CD4-positive, alpha-beta T cell (primary cell): Measurements from ENCODE around the gene BANP. TPM values are rescaled to one million over a fixed set of nuclear protein-coding genes. Genes with fewer than 3 reads are reported as not detected.
"Not testable (repeated sequence)": the region's sequence is repeated elsewhere in the genome, so short reads cannot be mapped to it uniquely, and the experiment has no call there.

Experiments
- ATAC-seq: fragments of 200-7000 bp; cut with Tn5 transposase; one replicate; pipeline ENCODE4 v1.10.0; 2022; ENCODE audit warnings: mild to moderate bottlenecking; ENCODE audit not compliant: poor library complexity
- CTCF ChIA-PET: fragments of 350-600 bp; sonication (Branson Sonifier 250); formaldehyde crosslinking; loops from one replicate; lab custom pipeline; 2021; ENCODE audit warnings: antibody characterized with exemption, inconsistent platforms; lab: Charles Lee
- POLR2A ChIA-PET: fragments of 350-600 bp; sonication (Branson Sonifier 250); formaldehyde crosslinking; loops from one replicate; lab custom pipeline; 2021; ENCODE audit warnings: antibody characterized with exemption, inconsistent platforms; lab: Charles Lee
- DNase-seq, 14 experiments: peaks; one replicate each; pipeline ENCODE4 v3.0.0-alpha.2; 2013 to 2020; ENCODE audit warnings: mixed read lengths in 2 of 14
- H3K27ac ChIP-seq, 2 donors: one replicate each; pipeline versions ENCODE4 v1.5.1 to v1.7.0; 2013; ENCODE audit warnings: low read length in 2 of 2, low read depth in 1 of 2, mild to moderate bottlenecking in 1 of 2
- H3K27me3 ChIP-seq, 2 experiments: 1 replicate in 1 of 2; 2 replicates in 1 of 2; pipeline versions ENCODE4 v1.6.1 to v1.7.0; 2013; ENCODE audit warnings: low read length in 2 of 2, control low read depth in 1 of 2, mild to moderate bottlenecking in 1 of 2, moderate library complexity in 1 of 2; ENCODE audit not compliant: insufficient read depth in 2 of 2, control insufficient read depth in 1 of 2
- H3K36me3 ChIP-seq: one replicate; pipeline ENCODE4 v1.6.1; 2013; ENCODE audit warnings: low read length, control low read depth; ENCODE audit not compliant: insufficient read depth
- H3K4me1 ChIP-seq: one replicate; pipeline ENCODE4 v1.6.1; 2013; ENCODE audit warnings: low read length, control low read depth; ENCODE audit not compliant: insufficient read depth
- H3K4me3 ChIP-seq: one replicate; pipeline ENCODE4 v1.5.1; 2013; ENCODE audit warnings: mild to moderate bottlenecking, low read length, moderate library complexity
- H3K9me3 ChIP-seq, 2 experiments: 1 replicate in 1 of 2; 2 replicates in 1 of 2; pipeline versions ENCODE4 v1.6.1 to v1.7.0; 2013; ENCODE audit warnings: low read length in 2 of 2, mild to moderate bottlenecking in 2 of 2, control low read depth in 1 of 2, moderate library complexity in 1 of 2; ENCODE audit not compliant: control insufficient read depth in 1 of 2, insufficient read depth in 1 of 2
- H3K27ac Mint-ChIP-seq: one replicate; pipeline ENCODE4 v1.8.0; 2020; ENCODE audit warnings: mixed read lengths
- H3K27me3 Mint-ChIP-seq: one replicate; pipeline ENCODE4 v1.8.0; 2021; ENCODE audit warnings: mixed read lengths
- H3K36me3 Mint-ChIP-seq: one replicate; pipeline ENCODE4 v1.8.0; 2021; ENCODE audit warnings: low read depth, mixed read lengths
- H3K4me1 Mint-ChIP-seq: one replicate; pipeline ENCODE4 v1.8.0; 2021; ENCODE audit warnings: low read depth, mixed read lengths
- H3K4me3 Mint-ChIP-seq: one replicate; pipeline ENCODE4 v1.8.0; 2020; ENCODE audit warnings: mild to moderate bottlenecking, mixed read lengths
- H3K9me3 Mint-ChIP-seq: one replicate; pipeline ENCODE4 v1.8.0; 2020; ENCODE audit warnings: mixed read lengths
- intact Hi-C, 2 experiments: fragments of 100-400 bp; cut with DNase I in 1 of 2; cut with micrococcal nuclease in 1 of 2; formaldehyde crosslinking; loops; one replicate each; pipeline versions ENCODE4 v1.15.1 to v1.9.0; 2023 to 2025; cut with DNase I, micrococcal nuclease
- total RNA-seq, 174 experiments: library from RNA in 2 of 174; stranded (reverse) in 2 of 174; gene quantifications; one replicate each; pipeline ENCODE4 v1.2.3 and lab custom pipeline; 2021 to 2026
- TF ChIP-seq, protein P1 (sequence below): fragments of 200-600 bp; IDR thresholded peaks from one replicate; pipeline ENCODE4 v1.8.0; 2022; ENCODE audit warnings: antibody characterized with exemption, mild to moderate bottlenecking

The BANP gene
- total RNA-seq, 2 experiments from 2014 or later: 57.5 to 58.6 TPM

DNA sequence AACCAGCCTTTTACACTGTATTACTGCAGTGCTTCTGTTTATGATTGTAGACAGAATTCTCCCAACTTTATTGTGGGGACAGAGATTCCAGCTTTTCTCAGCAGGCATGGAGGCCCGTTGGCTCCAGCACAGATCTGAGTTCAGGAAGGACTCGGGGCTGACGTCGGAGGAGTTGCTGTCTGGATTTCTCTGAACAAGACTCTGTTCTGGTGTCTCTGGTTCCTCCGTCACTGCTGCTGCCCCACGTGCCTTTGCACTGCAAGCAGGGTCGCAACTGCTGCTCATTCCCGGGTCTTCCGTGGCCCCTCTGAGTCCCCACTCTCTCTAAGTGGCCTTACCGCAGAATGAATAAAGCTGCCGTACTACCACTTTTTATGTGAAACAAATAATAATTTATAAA is 88.4 kb downstream of the BANP start:
- ATAC-seq (no peak), DNase-seq (no peak)
- no peak overlapping the region for H3K4me3 ChIP-seq
- no peaks in the 10 kb centered on the region for H3K27me3 ChIP-seq
- no peaks in the 10 kb centered on the region for H3K4me1 ChIP-seq
- no peaks in the 10 kb centered on the region for H3K4me1 Mint-ChIP-seq
- TF ChIP-seq, protein P1, sequence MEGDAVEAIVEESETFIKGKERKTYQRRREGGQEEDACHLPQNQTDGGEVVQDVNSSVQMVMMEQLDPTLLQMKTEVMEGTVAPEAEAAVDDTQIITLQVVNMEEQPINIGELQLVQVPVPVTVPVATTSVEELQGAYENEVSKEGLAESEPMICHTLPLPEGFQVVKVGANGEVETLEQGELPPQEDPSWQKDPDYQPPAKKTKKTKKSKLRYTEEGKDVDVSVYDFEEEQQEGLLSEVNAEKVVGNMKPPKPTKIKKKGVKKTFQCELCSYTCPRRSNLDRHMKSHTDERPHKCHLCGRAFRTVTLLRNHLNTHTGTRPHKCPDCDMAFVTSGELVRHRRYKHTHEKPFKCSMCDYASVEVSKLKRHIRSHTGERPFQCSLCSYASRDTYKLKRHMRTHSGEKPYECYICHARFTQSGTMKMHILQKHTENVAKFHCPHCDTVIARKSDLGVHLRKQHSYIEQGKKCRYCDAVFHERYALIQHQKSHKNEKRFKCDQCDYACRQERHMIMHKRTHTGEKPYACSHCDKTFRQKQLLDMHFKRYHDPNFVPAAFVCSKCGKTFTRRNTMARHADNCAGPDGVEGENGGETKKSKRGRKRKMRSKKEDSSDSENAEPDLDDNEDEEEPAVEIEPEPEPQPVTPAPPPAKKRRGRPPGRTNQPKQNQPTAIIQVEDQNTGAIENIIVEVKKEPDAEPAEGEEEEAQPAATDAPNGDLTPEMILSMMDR: no peak
- no peaks in the 10 kb centered on the region for H3K9me3 Mint-ChIP-seq
- peaks cover 70% of the 10 kb centered on the region for H3K36me3 Mint-ChIP-seq
- no peaks in the 10 kb centered on the region for H3K9me3 ChIP-seq
- intact Hi-C loops: no loop called here
- H3K36me3 ChIP-seq: peaks cover 23% of the 10 kb centered on the region
- no peak overlapping the region for H3K27ac ChIP-seq
- ChIA-PET POLR2A (no interaction called here), CTCF (no interaction called here)
- H3K27me3 Mint-ChIP-seq: no peaks in the 10 kb centered on the region
- no peak overlapping the region for H3K27ac Mint-ChIP-seq
- H3K4me3 Mint-ChIP-seq: no peak overlapping the region

DNA sequence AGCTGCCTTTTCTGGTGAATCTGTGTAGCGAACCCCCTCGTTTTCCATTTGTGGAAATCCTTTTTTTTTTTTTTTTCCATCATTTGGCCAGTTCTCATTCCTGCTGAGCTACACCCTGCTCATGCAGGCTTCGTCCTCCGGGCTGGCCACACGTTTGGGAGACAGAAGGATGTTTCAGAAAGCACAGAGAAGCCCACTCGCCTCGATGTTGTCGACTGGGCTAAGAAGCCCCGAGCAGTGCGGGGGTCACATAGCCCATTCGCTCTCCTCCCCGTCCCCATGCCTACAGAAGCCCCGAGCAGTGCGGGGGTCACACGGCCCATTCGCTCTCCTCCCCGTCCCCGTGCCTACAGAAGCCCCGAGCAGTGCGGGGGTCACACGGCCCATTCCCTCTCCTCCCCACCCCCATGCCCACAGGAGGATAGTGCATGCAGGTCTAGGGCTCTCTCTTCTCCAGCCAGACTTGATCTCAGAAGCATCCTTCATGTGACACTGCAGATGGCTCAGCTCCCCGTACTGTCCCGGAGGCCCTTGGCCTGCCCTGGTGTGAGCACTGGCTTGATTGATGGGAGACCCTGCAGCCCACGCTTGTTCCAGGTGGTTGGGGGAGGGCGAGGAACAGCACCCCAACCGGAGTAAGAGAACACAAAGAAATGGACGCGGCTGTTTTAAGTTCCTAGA is 89.1 kb downstream of the BANP start:
- peaks cover 67% of the 10 kb centered on the region for H3K36me3 Mint-ChIP-seq
- H3K4me3 Mint-ChIP-seq: not testable (repeated sequence)

DNA sequence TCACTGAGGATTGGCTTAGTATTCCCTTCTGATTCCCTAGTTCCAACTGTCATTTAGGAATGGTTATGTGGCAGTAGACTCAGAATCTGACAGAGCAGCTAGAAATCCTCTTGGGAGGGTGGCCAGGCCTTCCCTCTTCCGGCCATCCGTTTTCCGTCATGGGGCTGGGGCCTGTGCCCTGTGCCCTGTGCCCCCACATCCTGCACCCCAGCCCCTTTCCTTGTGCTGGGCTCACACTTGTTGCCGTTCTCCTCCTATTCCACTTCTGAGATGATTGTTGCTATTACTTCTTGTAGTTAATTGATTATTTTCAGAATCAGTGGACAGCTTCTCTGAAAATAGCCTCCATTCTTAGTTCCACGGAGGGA is 89.6 kb downstream of the BANP start:
- H3K4me1 ChIP-seq, H3K4me3 ChIP-seq, ATAC-seq, intact Hi-C loops, H3K9me3 ChIP-seq, DNase-seq, H3K27me3 ChIP-seq, H3K27me3 Mint-ChIP-seq, CTCF ChIA-PET, H3K4me3 Mint-ChIP-seq, H3K4me1 Mint-ChIP-seq, H3K27ac Mint-ChIP-seq, H3K27ac ChIP-seq, H3K9me3 Mint-ChIP-seq, POLR2A ChIA-PET: not testable (repeated sequence)
- peaks cover 17% of the 10 kb centered on the region for H3K36me3 ChIP-seq
- peaks cover 64% of the 10 kb centered on the region for H3K36me3 Mint-ChIP-seq

More for the DNA sequence above, 89.1 kb downstream of the BANP start:
- H3K27ac ChIP-seq, H3K9me3 ChIP-seq, H3K9me3 Mint-ChIP-seq, CTCF ChIA-PET, H3K4me3 ChIP-seq, H3K27me3 ChIP-seq, H3K27me3 Mint-ChIP-seq, ATAC-seq, H3K27ac Mint-ChIP-seq, H3K4me1 Mint-ChIP-seq, POLR2A ChIA-PET, H3K4me1 ChIP-seq, intact Hi-C loops, DNase-seq: not testable (repeated sequence)
- H3K36me3 ChIP-seq: peaks cover 20% of the 10 kb centered on the region

DNA sequence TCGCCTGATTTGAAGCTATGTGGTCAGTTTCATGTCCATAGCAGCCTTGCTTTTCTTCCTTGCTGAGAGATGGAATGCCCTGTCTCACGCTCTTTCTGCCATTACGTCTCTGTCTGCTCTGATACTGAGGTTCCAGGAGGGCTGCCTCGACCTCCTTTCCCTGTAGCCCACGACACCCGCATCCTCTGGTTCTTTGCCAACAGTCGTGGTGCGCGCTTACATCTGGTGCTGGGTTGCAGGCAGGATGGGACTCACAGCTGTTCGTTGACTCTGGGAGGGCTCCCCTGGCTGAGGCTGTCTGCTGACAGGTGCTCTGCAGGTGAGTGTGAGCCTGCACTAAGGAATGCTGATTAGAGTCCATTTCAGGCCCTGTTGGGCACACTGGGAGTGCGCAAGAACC is 90.3 kb downstream of the BANP start:
- H3K4me1 Mint-ChIP-seq, H3K27ac Mint-ChIP-seq, H3K4me1 ChIP-seq, H3K4me3 Mint-ChIP-seq, H3K27me3 ChIP-seq, intact Hi-C loops, H3K9me3 Mint-ChIP-seq, H3K27me3 Mint-ChIP-seq, CTCF ChIA-PET, H3K4me3 ChIP-seq, ATAC-seq, H3K9me3 ChIP-seq, POLR2A ChIA-PET, H3K27ac ChIP-seq, DNase-seq: not testable (repeated sequence)
- peaks cover 61% of the 10 kb centered on the region for H3K36me3 Mint-ChIP-seq
- peaks cover 15% of the 10 kb centered on the region for H3K36me3 ChIP-seq

DNA sequence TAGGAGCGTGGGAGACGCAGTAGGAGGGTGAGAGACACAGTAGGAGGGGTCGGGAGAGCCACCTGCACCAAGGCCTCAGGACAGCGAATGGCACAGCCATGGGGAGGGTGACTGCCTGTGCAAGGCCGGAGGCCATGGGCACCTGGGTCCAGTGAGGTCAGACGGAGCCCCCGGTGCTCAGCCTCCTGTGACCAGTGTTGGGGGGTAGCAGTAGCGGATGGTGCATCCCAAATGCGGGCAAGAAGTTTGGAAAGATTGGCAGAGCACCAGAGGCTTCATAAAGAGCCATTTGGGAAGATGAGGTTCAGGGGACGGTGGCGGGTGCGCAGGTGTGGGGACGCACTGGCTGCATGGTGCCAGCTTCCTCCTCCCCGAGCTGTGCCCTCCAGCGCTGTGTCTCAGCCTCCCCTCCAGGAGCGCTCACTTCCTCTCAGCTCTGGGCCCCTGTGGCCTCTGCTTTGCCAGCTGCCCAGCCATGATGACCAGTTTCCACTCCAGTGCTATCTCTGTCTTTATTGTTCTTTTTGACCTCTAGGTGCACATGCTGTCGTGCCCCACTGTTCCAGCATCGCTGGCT is 90.8 kb downstream of the BANP start:
- H3K4me3 Mint-ChIP-seq, CTCF ChIA-PET, H3K27ac Mint-ChIP-seq, H3K4me1 ChIP-seq, intact Hi-C loops, H3K27me3 Mint-ChIP-seq, H3K27me3 ChIP-seq, H3K9me3 ChIP-seq, H3K4me1 Mint-ChIP-seq, ATAC-seq, POLR2A ChIA-PET, DNase-seq, H3K27ac ChIP-seq, H3K4me3 ChIP-seq, H3K9me3 Mint-ChIP-seq: not testable (repeated sequence)
- peaks cover 58% of the 10 kb centered on the region for H3K36me3 Mint-ChIP-seq
- peaks cover 14% of the 10 kb centered on the region for H3K36me3 ChIP-seq

DNA sequence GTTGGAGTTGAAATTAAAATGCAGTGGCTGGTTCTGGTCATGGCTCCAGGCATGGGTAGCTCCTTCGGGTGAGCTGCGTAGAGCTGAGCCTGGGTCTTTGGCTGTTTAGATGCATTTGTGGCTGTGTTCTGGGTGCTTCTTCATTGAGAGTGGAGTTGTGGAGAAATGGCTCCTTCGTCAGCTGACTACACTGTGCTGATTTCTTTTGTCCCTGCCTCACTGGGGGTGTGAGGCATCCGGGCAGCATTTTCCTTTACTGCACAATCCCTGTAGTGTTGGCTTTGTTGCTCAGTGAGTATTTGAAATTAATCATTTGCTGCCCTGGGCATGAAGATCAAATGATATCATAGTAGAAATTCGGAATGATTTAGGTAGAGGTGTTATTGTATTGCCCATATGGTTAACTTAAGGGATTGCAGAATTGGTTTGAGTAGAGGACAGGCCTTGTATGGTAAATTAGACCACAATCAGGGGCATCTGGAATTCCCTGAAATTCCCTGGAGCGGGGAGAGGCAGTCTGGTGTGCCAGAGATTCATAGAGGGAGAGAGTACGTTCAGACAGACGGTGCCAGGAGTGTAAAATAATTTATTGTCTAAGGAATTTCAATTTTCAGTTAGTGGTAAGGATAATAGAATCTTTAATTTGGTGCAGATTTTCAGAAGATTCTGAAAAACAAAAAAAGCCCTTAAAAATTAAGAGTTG is 92.1 kb downstream of the BANP start:
- H3K27me3 ChIP-seq, H3K27ac ChIP-seq, POLR2A ChIA-PET, H3K4me1 Mint-ChIP-seq, H3K4me3 Mint-ChIP-seq, H3K9me3 ChIP-seq, ATAC-seq, CTCF ChIA-PET, H3K27ac Mint-ChIP-seq, H3K4me1 ChIP-seq, intact Hi-C loops, H3K4me3 ChIP-seq, H3K27me3 Mint-ChIP-seq, H3K9me3 Mint-ChIP-seq, DNase-seq: not testable (repeated sequence)
- peaks cover 16% of the 10 kb centered on the region for H3K36me3 ChIP-seq
- peaks cover 57% of the 10 kb centered on the region for H3K36me3 Mint-ChIP-seq
